ENCODE measurements around the gene MICAL2. TPM values are rescaled to one million over a fixed set of nuclear protein-coding genes. Genes with fewer than 3 reads are reported as not detected.

The MICAL2 gene
- total RNA-seq, 2 experiments from 2014 or later = not detected

DNA sequence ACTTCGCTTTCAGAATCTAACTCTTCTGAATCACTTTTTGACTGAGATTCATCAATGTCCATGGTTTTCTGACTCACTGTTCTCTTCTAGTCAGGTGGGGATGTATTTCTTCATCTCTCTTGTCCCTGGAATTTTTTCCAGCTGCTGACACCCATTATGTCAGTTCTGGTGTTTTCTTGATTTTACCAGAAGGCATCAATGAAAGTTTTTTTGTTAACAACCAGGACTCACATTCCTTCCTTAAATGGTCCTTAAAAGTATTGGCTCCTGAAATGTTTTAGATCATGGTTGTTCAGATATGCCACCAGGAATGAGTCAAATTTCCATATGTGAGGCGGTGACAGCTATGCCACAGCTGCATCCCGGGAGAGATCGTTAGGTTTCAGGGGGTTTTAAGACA is 12.9 kb downstream of the MICAL2 start:
- CTCF ChIA-PET (ENCODE audit: unreplicated experiment) = no interaction called here
- BruUV-seq (replicated peaks) = no TSS peak
- TF ChIP-seq EZH2phosphoT487 (IDR thresholded peaks at IDR 0.05; ENCODE audit: borderline replicate concordance, low read depth, low read length) = no peak
- TF ChIP-seq, protein P1, sequence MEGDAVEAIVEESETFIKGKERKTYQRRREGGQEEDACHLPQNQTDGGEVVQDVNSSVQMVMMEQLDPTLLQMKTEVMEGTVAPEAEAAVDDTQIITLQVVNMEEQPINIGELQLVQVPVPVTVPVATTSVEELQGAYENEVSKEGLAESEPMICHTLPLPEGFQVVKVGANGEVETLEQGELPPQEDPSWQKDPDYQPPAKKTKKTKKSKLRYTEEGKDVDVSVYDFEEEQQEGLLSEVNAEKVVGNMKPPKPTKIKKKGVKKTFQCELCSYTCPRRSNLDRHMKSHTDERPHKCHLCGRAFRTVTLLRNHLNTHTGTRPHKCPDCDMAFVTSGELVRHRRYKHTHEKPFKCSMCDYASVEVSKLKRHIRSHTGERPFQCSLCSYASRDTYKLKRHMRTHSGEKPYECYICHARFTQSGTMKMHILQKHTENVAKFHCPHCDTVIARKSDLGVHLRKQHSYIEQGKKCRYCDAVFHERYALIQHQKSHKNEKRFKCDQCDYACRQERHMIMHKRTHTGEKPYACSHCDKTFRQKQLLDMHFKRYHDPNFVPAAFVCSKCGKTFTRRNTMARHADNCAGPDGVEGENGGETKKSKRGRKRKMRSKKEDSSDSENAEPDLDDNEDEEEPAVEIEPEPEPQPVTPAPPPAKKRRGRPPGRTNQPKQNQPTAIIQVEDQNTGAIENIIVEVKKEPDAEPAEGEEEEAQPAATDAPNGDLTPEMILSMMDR (conservative IDR thresholded peaks at IDR 0.05; ENCODE audit: low read length) = no peak

DNA sequence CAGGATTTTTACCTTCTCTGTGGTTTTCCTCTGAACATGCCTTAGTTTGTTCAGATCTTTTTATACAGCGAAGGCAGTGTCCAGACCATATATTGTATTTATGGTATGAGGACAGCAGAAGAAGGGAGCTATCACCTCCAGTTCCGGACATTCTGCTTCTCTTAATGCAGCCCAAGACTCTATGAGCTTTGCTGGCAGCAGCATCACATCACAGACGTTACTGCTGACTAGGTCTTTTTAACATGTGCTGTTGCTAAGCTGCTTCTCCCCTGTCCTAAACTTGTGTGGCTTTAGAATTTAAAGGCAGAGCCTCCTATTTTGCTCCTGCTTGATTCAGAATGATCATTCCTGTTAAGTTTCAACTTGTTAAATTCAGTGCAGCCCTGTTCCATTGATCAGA is 13.4 kb downstream of the MICAL2 start:
- intact Hi-C loops (cut with micrococcal nuclease; ENCODE audit: unreplicated experiment) = loop anchor here (10.0 kb wide), 1 partner anchor 111 kb away; no protein-coding TSS in a partner anchor
- CTCF ChIA-PET (ENCODE audit: unreplicated experiment) = no interaction called here

More for the DNA sequence above, 12.9 kb downstream of the MICAL2 start:
- no peaks in the 10 kb centered on the region for H3K9me3 ChIP-seq (ENCODE audit: low read length)
- DNase-seq (ENCODE audit: low spot score) = no peak
- POLR2A ChIA-PET = no interaction called here
- no peak overlapping the region for H3K4me3 ChIP-seq (ENCODE audit: low read depth, low read length, poor library complexity, severe bottlenecking)
- no peak overlapping the region for H2AFZ ChIP-seq (ENCODE audit: low read length)
- H3K4me1 ChIP-seq (ENCODE audit: insufficient read depth, low read length, poor library complexity, severe bottlenecking) = no peaks in the 10 kb centered on the region
- intact Hi-C loops (cut with micrococcal nuclease; ENCODE audit: unreplicated experiment) = loop anchor here (10.0 kb wide), 1 partner anchor 112 kb away; no protein-coding TSS in a partner anchor
- H3K4me2 ChIP-seq (ENCODE audit: low read length) = no peak overlapping the region
- no peaks in the 10 kb centered on the region for H3K36me3 ChIP-seq (ENCODE audit: insufficient read depth, low read length)
- no peaks in the 10 kb centered on the region for H3K9me2 ChIP-seq (ENCODE audit: insufficient read depth, low read length)
- H3K27ac ChIP-seq (ENCODE audit: low read depth, low read length, poor library complexity, severe bottlenecking) = no peak overlapping the region
- no peaks in the 10 kb centered on the region for H3K79me2 ChIP-seq (ENCODE audit: insufficient read depth, low read depth, low read length)
- H4K20me1 ChIP-seq (ENCODE audit: insufficient read depth, low read length) = no peaks in the 10 kb centered on the region

DNA sequence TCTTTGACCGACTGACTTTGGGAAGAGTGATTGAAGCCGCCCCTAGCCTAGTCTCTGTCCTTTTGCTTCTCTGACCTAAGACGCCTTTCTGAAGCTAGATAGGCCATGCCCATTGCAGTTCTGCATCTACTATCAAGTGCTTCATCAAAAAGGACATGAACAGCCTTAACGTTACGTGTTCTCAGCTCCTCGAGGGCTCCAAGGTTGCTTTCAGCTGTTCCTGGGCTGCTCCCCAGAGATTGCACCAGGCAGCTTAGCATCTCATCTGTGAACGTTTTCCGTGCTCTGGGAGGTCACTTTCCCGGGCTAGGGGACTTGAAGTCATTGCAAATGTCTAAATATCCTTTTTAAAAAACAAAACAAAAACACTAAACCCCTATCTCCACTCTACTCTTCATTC is 13.9 kb downstream of the MICAL2 start:
- H2AFZ ChIP-seq (ENCODE audit: low read length) = no peak overlapping the region
- H3K4me1 ChIP-seq (ENCODE audit: insufficient read depth, low read length, poor library complexity, severe bottlenecking) = no peaks in the 10 kb centered on the region
- intact Hi-C loops (cut with micrococcal nuclease; ENCODE audit: unreplicated experiment) = loop anchor here (10.0 kb wide), 1 partner anchor 110 kb away; no protein-coding TSS in a partner anchor
- H3K4me3 ChIP-seq (ENCODE audit: low read depth, low read length, poor library complexity, severe bottlenecking) = no peak overlapping the region
- TF ChIP-seq, protein P1 (conservative IDR thresholded peaks at IDR 0.05; ENCODE audit: low read length) = no peak
- no peak for TF ChIP-seq EZH2phosphoT487 (IDR thresholded peaks at IDR 0.05; ENCODE audit: borderline replicate concordance, low read depth, low read length)
- H3K27ac ChIP-seq (ENCODE audit: low read depth, low read length, poor library complexity, severe bottlenecking) = no peak overlapping the region
- H3K9me3 ChIP-seq (ENCODE audit: low read length) = no peaks in the 10 kb centered on the region
- H4K20me1 ChIP-seq (ENCODE audit: insufficient read depth, low read length) = no peaks in the 10 kb centered on the region
- POLR2A ChIA-PET = interaction anchor here (0.6 kb wide), 2 partner anchors 95 to 958 kb away, joined by 3 to 5 read pairs; no protein-coding TSS in a partner anchor
- CTCF ChIA-PET (ENCODE audit: unreplicated experiment) = no interaction called here
- H3K79me2 ChIP-seq (ENCODE audit: insufficient read depth, low read depth, low read length) = no peaks in the 10 kb centered on the region
- DNase-seq (ENCODE audit: low spot score) = no peak
- H3K9me2 ChIP-seq (ENCODE audit: insufficient read depth, low read length) = no peaks in the 10 kb centered on the region
- no peaks in the 10 kb centered on the region for H3K36me3 ChIP-seq (ENCODE audit: insufficient read depth, low read length)
- H3K4me2 ChIP-seq (ENCODE audit: low read length) = no peak overlapping the region
- no TSS peak for BruUV-seq (replicated peaks)

More for the DNA sequence above, 13.4 kb downstream of the MICAL2 start:
- Histone ChIP-seq H3K4me3 (ENCODE audit: low read depth, low read length, poor library complexity, severe bottlenecking) (no peak overlapping the region), H3K9me3 (ENCODE audit: low read length) (no peaks in the 10 kb centered on the region), H3K9me2 (ENCODE audit: insufficient read depth, low read length) (no peaks in the 10 kb centered on the region), H3K27ac (ENCODE audit: low read depth, low read length, poor library complexity, severe bottlenecking) (no peak overlapping the region), H4K20me1 (ENCODE audit: insufficient read depth, low read length) (no peaks in the 10 kb centered on the region), H2AFZ (ENCODE audit: low read length) (no peak overlapping the region), H3K36me3 (ENCODE audit: insufficient read depth, low read length) (no peaks in the 10 kb centered on the region), H3K79me2 (ENCODE audit: insufficient read depth, low read depth, low read length) (no peaks in the 10 kb centered on the region), H3K4me2 (ENCODE audit: low read length) (no peak overlapping the region), H3K4me1 (ENCODE audit: insufficient read depth, low read length, poor library complexity, severe bottlenecking) (no peaks in the 10 kb centered on the region)
- no TSS peak for BruUV-seq (replicated peaks)
- no peak for DNase-seq (ENCODE audit: low spot score)
- POLR2A ChIA-PET = interaction anchor here (0.6 kb wide), 1 partner anchor 96 kb away, joined by 5 read pairs; no protein-coding TSS in a partner anchor
- TF ChIP-seq, protein P1 (conservative IDR thresholded peaks at IDR 0.05; ENCODE audit: low read length) = no peak
- no peak for TF ChIP-seq EZH2phosphoT487 (IDR thresholded peaks at IDR 0.05; ENCODE audit: borderline replicate concordance, low read depth, low read length)

Measured in OCI-LY7 (cell line).